Cardiac muscle cell (in vitro differentiated cells and primary cell): Measurements from ENCODE around the gene EPHB2. TPM values are rescaled to one million over a fixed set of nuclear protein-coding genes. Genes with fewer than 3 reads are reported as not detected.

Experiments
- DNase-seq, 2 donors: peaks; one replicate each; pipeline versions ENCODE4 v3.0.0 to v3.0.0-alpha.2; 2010 to 2017; ENCODE audit warnings: low read depth in 1 of 2, low spot score in 1 of 2
- H3K27ac ChIP-seq: fragments of 200-600 bp; sonication (generic); 2 replicates; pipeline ENCODE4 v1.5.1; 2016
- H3K27me3 ChIP-seq: fragments of 200-600 bp; sonication (generic); 2 replicates; pipeline ENCODE4 v1.6.0; 2016; ENCODE audit warnings: control low read depth
- H3K36me3 ChIP-seq: fragments of 200-600 bp; sonication (generic); 2 replicates; pipeline ENCODE4 v1.5.1; 2016; ENCODE audit warnings: control low read depth
- H3K4me1 ChIP-seq: fragments of 200-600 bp; sonication (generic); 2 replicates; pipeline ENCODE4 v1.8.1; 2017; ENCODE audit warnings: low read depth, mild to moderate bottlenecking, mixed run types
- H3K4me3 ChIP-seq: fragments of 200-600 bp; sonication (generic); 2 replicates; pipeline ENCODE4 v1.5.1; 2016; ENCODE audit warnings: mild to moderate bottlenecking
- H3K9me3 ChIP-seq: fragments of 200-600 bp; sonication (generic); 2 replicates; pipeline ENCODE4 v1.5.1; 2017; ENCODE audit warnings: low read depth, mild to moderate bottlenecking, control low read depth
- CTCF ChIP-seq: IDR thresholded peaks from 2 replicates; pipeline ENCODE4 v1.5.1; 2012; ENCODE audit warnings: low read depth, mild to moderate bottlenecking, low read length
- polyA plus RNA-seq: library from polyadenylated mRNA; unstranded; fragments of >200 nt; fragmentation: Nextera tagmentation; extraction: Ambion mirVana; gene quantifications from 2 replicates; pipeline ENCODE4 v1.2.1, GENCODE V29; 2016
- total RNA-seq: library from RNA; depleted of rRNA; stranded (reverse); fragments of >200 nt; gene quantifications from 2 replicates; pipeline ENCODE4 v1.2.3, GENCODE V29; 2016

EPHB2 gene
- total and polyA plus RNA-seq, 2 experiments from 2014 or later: 38.8 to 96.3 TPM

- Histone ChIP-seq H3K27me3 (no peaks in the 10 kb centered on the region), H3K27ac (no peak overlapping the region), H3K9me3 (no peaks in the 10 kb centered on the region), H3K36me3 (no peaks in the 10 kb centered on the region), H3K4me3 (no peak overlapping the region), H3K4me1 (peaks cover 19% of the 10 kb centered on the region)
- TF ChIP-seq CTCF: no peak
- DNase-seq: no peak
Observed at GRCh38 chr1:22877980-22878379, 167.3 kb downstream of the EPHB2 start.

- H3K4me3 ChIP-seq: no peak overlapping the region
- no peaks in the 10 kb centered on the region for H3K9me3 ChIP-seq
- no peak for DNase-seq
- no peak overlapping the region for H3K27ac ChIP-seq
- no peaks in the 10 kb centered on the region for H3K27me3 ChIP-seq
- H3K4me1 ChIP-seq: peaks cover 19% of the 10 kb centered on the region
- no peaks in the 10 kb centered on the region for H3K36me3 ChIP-seq
- TF ChIP-seq CTCF: no peak
Observed at GRCh38 chr1:22878626-22879025, 168.0 kb downstream of the EPHB2 start.

- H3K4me3 ChIP-seq: no peak overlapping the region
- H3K4me1 ChIP-seq: peaks cover 19% of the 10 kb centered on the region
- H3K9me3 ChIP-seq: no peaks in the 10 kb centered on the region
- no peaks in the 10 kb centered on the region for H3K36me3 ChIP-seq
- no peak for DNase-seq
- no peaks in the 10 kb centered on the region for H3K27me3 ChIP-seq
- TF ChIP-seq CTCF: no peak
- no peak overlapping the region for H3K27ac ChIP-seq
Observed at GRCh38 chr1:22879445-22879844, 168.8 kb downstream of the EPHB2 start.

- H3K9me3 ChIP-seq: no peaks in the 10 kb centered on the region
- H3K4me1 ChIP-seq: peaks cover 14% of the 10 kb centered on the region
- no peak overlapping the region for H3K4me3 ChIP-seq
- H3K36me3 ChIP-seq: no peaks in the 10 kb centered on the region
- no peak for TF ChIP-seq CTCF
- no peak overlapping the region for H3K27ac ChIP-seq
- H3K27me3 ChIP-seq: no peaks in the 10 kb centered on the region
- peak in 1 of 2 donors; percentile 45 for DNase-seq
Observed at GRCh38 chr1:22880174-22880601, 169.5 kb downstream of the EPHB2 start.

GRCh38 chr1:22883406-22883805, 172.8 kb downstream of the EPHB2 start:
- Histone ChIP-seq H3K9me3 (no peaks in the 10 kb centered on the region), H3K36me3 (no peaks in the 10 kb centered on the region), H3K27me3 (no peaks in the 10 kb centered on the region), H3K4me3 (no peak overlapping the region), H3K27ac (no peak overlapping the region), H3K4me1 (no peaks in the 10 kb centered on the region)
- no peak for DNase-seq
- no peak for TF ChIP-seq CTCF
